ENCODE measurements around the gene ATXN1. TPM values are rescaled to one million over a fixed set of nuclear protein-coding genes. Genes with fewer than 3 reads are reported as not detected.

Gene ATXN1
- total RNA-seq, 4 donors from 2014 or later = 24.9 to 48.0 (median 36.8) TPM

DNA sequence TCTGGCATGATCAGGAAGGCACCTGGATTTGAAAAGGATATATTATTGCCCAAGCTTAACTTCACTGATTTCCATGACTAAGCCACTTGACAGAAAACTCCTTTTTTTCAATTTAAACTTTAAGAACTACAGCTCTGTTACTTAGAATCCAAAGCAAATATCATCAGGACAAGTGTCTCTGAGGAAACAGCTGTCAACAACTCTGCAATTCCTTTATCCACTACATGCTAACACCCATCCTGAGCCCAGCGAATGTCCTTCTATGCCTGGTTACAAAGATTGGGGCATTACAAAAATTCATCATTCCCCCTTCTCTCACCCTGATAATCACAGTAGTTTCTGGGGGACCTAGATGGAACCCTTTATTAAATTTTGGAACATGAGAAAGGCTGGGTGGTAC is 386.1 kb downstream of the ATXN1 start:
- DNase-seq (ENCODE audit: low spot score in 2 of 2) = no peak
- WGBS, 2 donors = 76 to 85% methylated on average over 1 of the region's 1 CpG
- Histone ChIP-seq H3K9me3 (no peaks in the 10 kb centered on the region), H3K27me3 (no peaks in the 10 kb centered on the region), H3K36me3 (no peaks in the 10 kb centered on the region), H3K27ac (peak overlapping the region in 1 of 4 donors; percentile 22), H3K4me1 (peaks cover 0 to 6% (median 0%) of the 10 kb centered on the region in 4 donors), H3K4me3 (no peak overlapping the region)
- TF ChIP-seq POLR2A (IDR thresholded peaks at IDR 0.05) (no peak), EP300 (IDR thresholded peaks at IDR 0.05) (no peak)
- TF ChIP-seq, protein P1, sequence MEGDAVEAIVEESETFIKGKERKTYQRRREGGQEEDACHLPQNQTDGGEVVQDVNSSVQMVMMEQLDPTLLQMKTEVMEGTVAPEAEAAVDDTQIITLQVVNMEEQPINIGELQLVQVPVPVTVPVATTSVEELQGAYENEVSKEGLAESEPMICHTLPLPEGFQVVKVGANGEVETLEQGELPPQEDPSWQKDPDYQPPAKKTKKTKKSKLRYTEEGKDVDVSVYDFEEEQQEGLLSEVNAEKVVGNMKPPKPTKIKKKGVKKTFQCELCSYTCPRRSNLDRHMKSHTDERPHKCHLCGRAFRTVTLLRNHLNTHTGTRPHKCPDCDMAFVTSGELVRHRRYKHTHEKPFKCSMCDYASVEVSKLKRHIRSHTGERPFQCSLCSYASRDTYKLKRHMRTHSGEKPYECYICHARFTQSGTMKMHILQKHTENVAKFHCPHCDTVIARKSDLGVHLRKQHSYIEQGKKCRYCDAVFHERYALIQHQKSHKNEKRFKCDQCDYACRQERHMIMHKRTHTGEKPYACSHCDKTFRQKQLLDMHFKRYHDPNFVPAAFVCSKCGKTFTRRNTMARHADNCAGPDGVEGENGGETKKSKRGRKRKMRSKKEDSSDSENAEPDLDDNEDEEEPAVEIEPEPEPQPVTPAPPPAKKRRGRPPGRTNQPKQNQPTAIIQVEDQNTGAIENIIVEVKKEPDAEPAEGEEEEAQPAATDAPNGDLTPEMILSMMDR (IDR thresholded peaks at IDR 0.05) = no peak

DNA sequence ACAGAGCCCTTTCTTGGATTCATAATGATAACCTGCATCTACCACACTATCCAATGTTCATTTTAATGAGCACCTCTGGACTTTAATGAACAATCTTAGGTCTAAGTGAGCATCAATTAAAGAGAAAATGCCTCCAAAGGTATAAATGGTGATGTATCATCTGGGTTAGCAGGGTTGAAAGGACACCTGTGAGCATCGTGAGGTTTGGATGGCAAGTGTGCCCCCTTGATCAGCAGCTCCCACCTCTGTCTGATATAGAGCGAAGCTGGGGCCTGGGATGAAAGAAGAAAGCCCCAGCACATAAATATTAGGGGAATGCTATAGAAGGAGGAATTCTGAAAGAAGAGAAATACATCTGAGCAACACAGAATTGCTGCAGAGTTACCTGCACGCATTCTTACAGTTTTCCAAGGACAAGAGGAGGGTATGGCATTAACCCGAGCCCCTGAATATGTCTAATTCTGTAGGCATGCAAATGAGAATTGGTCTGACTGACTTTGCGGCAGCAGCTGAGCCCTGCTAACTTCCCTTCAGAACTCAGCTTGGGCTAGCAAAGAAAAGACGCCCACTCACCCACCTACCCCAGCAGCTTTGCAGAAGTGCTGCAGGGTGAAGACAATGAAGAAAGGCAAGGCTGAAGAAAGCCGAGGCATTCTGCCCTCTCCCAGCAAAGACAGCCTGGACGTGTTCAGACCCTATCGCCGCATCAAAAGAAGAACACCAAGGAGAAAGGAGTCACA is 386.6 kb downstream of the ATXN1 start:
- 63 to 65% methylated on average over 10 of the region's 10 CpGs for WGBS, 2 donors

DNA sequence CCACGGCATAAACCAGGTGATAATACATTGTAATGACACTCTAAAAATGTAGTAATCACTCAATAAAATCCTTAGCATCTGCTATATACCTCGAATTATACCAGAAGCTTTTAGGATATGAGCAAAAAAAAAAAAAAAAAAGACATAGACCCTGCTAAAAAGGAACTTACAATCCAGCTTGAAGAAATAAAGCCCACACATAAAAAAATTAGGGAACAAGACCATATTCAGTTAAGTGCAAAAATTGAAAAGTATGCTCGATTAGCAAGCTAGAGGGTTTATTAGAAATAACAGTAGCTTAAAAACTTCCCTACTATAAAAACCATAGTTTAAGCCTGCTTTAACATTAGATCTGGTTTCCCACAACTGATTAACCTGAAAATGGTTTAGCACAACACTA is 387.2 kb downstream of the ATXN1 start:
- Histone ChIP-seq H3K27ac (no peak overlapping the region), H3K9me3 (no peaks in the 10 kb centered on the region), H3K36me3 (no peaks in the 10 kb centered on the region), H3K27me3 (no peaks in the 10 kb centered on the region), H3K4me3 (no peak overlapping the region), H3K4me1 (peaks cover 0 to 6% (median 0%) of the 10 kb centered on the region in 4 donors)
- 78 to 88% methylated on average over 3 of the region's 3 CpGs for WGBS, 2 donors
- TF ChIP-seq EP300 (IDR thresholded peaks at IDR 0.05) = no peak
- TF ChIP-seq POLR2A (IDR thresholded peaks at IDR 0.05) = no peak
- TF ChIP-seq, protein P1 (IDR thresholded peaks at IDR 0.05) = no peak
- no peak for DNase-seq (ENCODE audit: low spot score in 2 of 2)

More for the DNA sequence above, 386.6 kb downstream of the ATXN1 start:
- Histone ChIP-seq H3K27ac (peak overlapping the region in 1 of 4 donors; percentile 22), H3K4me3 (no peak overlapping the region), H3K9me3 (no peaks in the 10 kb centered on the region), H3K27me3 (no peaks in the 10 kb centered on the region), H3K36me3 (no peaks in the 10 kb centered on the region), H3K4me1 (peaks cover 0 to 6% (median 0%) of the 10 kb centered on the region in 4 donors)
- TF ChIP-seq, protein P1 (IDR thresholded peaks at IDR 0.05) = no peak
- TF ChIP-seq POLR2A (IDR thresholded peaks at IDR 0.05) (no peak), EP300 (IDR thresholded peaks at IDR 0.05) (no peak)
- no peak for DNase-seq (ENCODE audit: low spot score in 2 of 2)

DNA sequence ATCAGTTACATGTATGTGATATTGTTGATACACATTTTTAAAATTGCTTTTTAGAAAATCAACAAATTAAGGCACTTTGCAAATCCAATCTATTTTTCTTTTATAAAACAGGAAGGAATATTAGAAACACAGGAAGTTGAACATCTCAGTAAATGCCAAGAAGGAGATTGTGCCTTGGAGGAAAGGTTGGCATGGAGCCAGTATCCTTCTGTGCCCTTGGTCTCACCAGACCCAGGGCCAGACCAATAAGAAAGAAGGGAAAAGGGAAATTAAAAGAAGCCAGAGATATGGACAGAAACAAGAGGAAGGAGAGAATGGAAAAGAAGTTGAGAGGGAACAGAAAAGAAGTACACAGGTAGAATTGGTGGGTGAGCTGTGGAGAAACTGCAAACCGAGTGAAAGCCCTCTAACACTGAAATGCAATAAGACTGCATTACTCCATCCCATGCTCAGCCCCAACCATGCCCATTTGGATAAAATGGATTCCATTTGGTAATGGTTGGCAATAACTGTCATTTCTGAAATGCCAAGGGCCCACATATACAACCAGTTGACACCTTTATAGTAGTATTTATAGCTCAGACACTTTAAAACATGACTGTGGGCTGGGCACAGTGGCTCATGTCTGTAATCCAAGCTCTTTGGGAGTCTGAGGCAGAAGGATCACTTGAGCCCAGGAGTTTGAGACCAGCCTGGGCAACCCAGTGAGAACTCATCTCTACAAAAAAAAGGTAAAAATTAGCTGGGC is 389.1 kb downstream of the ATXN1 start:
- no peak overlapping the region for H3K27ac ChIP-seq
- TF ChIP-seq, protein P1 (IDR thresholded peaks at IDR 0.05) = no peak
- TF ChIP-seq POLR2A (IDR thresholded peaks at IDR 0.05) = no peak
- TF ChIP-seq EP300 (IDR thresholded peaks at IDR 0.05) = no peak
- no peak overlapping the region for H3K4me3 ChIP-seq
- peaks cover 0 to 6% (median 0%) of the 10 kb centered on the region in 4 donors for H3K4me1 ChIP-seq
- no peak for DNase-seq (ENCODE audit: low spot score in 2 of 2)
- whole genome bisulfite sequencing, 2 donors = 94 to 95% methylated on average over 1 of the region's 1 CpG
- no peaks in the 10 kb centered on the region for H3K27me3 ChIP-seq
- no peaks in the 10 kb centered on the region for H3K36me3 ChIP-seq
- no peaks in the 10 kb centered on the region for H3K9me3 ChIP-seq

DNA sequence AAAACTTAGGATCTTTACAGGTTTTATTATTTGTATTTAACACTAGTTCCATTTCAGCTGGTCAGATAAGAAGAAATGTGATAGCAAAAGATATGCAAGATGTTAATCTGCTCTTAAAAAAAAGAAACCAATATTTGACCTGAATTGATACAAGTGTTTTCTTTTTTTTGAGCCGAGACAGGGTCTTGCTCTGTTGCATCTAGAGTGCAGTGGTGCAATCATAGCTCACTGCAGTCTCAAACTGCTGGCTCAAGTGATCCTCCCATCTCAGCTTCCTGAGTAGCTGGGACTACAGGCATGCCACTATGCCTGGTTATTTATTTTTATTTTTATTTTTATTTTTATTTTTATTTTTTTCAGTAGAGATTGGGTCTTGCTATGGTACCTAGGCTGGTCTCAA is 389.9 kb downstream of the ATXN1 start:
- no peak for DNase-seq (ENCODE audit: low spot score in 2 of 2)
- 91 to 92% methylated on average over 1 of the region's 1 CpG for WGBS, 2 donors

More for the DNA sequence above, 389.9 kb downstream of the ATXN1 start:
- Histone ChIP-seq H3K36me3 (no peaks in the 10 kb centered on the region), H3K4me1 (peaks cover 0 to 6% (median 0%) of the 10 kb centered on the region in 4 donors), H3K9me3 (no peaks in the 10 kb centered on the region), H3K4me3 (no peak overlapping the region), H3K27ac (no peak overlapping the region), H3K27me3 (no peaks in the 10 kb centered on the region)
- TF ChIP-seq EP300 (IDR thresholded peaks at IDR 0.05) = no peak
- TF ChIP-seq POLR2A (IDR thresholded peaks at IDR 0.05) = no peak
- TF ChIP-seq, protein P1 (IDR thresholded peaks at IDR 0.05) = no peak
